ENCODE results near the gene SPRN. TPM values are rescaled to one million over a fixed set of nuclear protein-coding genes. Genes with fewer than 3 reads are reported as not detected.

SPRN gene
- polyA plus RNA-seq, 4 donors = 3.9 to 5.1 (median 4.5) TPM

DNA sequence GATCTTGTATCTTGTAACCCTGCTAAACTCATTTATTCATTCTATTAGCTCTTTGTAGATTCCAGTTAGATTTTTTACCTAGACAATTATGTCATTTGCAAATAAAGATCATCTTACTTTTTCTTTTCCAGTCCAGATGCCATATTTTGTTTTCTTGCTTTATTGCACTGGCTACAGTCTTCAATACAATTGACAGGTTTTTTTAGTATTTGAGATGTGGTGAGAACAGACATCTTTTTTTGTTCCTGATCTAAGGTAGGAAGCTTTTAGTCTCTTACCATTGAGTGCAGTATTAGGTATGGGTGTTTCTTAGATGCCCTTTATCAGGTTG is 12.1 kb downstream of the SPRN start:
- no peak for DNase-seq (ENCODE audit: low read depth in 4 of 4, low spot score in 3 of 4)

- DNase-seq (ENCODE audit: low read depth in 4 of 4, low spot score in 3 of 4) = no peak
Observed at GRCh38 chr10:133411523-133412380, 12.7 kb downstream of the SPRN start.

GRCh38 chr10:133405844-133406527 is 18.4 kb downstream of the SPRN start:
- no peak for DNase-seq (ENCODE audit: low read depth in 4 of 4, low spot score in 3 of 4)

GRCh38 chr10:133405272-133405671 is 19.2 kb downstream of the SPRN start:
- DNase-seq (ENCODE audit: low read depth in 4 of 4, low spot score in 3 of 4) = no peak

- no peak for DNase-seq (ENCODE audit: low read depth in 4 of 4, low spot score in 3 of 4)
Observed at GRCh38 chr10:133403784-133404183, 20.6 kb downstream of the SPRN start.

DNA sequence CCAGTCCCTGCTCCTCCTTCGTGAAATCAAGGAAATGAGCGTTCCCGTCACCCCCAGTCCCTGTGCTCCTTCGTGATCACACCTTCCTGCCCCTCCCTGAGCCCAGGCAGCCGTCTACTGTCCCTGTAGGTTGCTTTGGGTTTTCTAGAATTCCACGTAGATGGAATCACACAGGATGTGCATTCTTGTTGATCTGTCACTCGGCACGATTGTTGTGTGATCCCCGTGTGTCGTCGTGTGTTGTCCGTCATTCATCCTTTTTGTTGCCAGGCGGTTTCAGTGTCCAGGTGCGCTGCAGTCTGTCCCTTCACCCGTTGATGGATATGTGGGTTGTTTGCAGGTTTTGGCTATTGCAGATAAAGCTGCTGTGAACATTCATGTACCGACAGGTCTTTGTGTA is 21.1 kb downstream of the SPRN start:
- DNase-seq (ENCODE audit: low read depth in 4 of 4, low spot score in 3 of 4) = no peak

GRCh38 chr10:133401981-133402725 is 22.3 kb downstream of the SPRN start:
- DNase-seq (ENCODE audit: low read depth in 4 of 4, low spot score in 3 of 4) = no peak

DNA sequence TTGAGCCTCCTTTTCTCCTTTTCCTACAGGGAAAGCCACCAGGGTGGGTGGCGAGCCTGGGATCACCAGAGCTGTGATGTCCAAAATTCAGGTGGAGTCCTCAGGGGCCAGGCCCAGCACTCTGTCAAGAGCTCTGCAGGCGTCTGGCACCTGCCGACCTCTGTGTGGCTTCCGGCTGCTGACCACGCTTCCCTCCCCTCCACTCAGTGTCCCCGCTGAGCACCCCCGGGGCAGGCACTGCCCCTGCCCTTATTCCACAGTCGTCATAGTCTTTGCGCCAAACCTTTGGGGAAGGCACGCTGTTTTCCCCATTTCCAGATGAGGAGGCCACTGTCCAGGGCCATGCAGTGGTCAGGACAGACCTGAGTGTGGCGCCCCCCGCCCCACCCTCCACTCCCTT is 22.9 kb downstream of the SPRN start:
- no peak for DNase-seq (ENCODE audit: low read depth in 4 of 4, low spot score in 3 of 4)

DNA sequence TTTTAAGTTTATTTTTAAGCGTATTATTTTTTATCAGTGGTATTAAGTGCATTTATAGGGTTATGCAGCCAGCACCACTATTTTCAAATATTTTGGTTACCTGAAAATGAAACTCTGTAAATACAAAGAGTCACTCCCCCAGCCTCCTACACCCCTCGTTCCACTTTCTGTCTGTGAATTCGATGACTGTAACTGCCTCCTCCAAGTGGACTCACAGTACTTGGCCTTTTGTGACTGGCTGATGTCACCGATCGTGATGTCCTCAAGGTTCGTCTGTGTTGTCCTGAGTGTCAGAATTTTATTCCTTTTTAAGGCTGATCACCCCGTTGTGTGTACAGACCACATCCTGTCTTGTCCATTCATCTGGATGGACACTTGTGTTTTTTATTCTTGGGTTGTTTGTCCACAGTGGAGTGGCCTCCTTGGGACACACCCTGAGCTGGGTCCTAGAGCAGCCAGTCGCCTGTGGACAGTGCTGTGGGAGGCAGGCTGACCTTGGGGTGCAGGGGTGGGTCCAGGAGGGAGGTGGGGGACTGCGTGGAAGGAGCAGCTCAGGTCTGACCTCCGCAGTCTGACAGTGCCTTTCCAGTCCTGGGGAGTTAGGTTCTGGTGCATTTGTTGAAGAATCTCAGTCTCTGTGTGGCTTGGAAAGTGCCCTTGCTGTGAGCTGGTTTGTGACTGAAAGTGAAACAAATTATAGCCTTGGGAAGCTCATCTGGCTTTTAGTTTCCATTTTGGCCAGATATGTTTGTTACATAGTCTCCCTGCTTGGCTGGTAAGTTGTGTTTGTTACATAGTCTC is 23.6 kb downstream of the SPRN start:
- DNase-seq (ENCODE audit: low read depth in 4 of 4, low spot score in 3 of 4) = no peak

DNA sequence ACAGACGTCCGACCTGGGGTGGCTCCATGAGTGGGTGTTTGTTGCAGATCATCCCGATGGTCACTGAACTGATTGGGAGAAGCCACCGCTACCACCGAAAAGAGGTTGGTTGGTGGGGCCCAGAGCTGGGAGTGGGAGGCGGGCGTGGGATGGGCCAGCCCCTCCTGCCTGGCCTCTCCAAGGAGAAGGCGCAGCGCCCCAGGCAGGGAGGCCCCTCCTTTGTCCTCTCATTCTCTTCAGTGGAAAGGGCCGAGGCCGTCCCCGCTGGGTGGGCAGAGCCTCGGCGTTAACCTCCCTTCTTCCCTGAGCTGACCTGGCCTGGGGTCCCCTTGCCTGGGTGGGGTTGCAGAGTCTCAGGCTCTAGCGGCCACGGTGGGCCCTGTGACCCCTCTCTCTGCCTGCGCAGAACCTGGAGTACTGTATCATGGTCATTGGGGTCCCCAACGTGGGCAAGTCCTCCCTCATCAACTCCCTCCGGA is 25.3 kb downstream of the SPRN start:
- DNase-seq (ENCODE audit: low read depth in 4 of 4, low spot score in 3 of 4) = no peak

- no peak for DNase-seq (ENCODE audit: low read depth in 4 of 4, low spot score in 3 of 4)
Observed at GRCh38 chr10:133397938-133398337, 26.5 kb downstream of the SPRN start.

- no peak for DNase-seq (ENCODE audit: low read depth in 4 of 4, low spot score in 3 of 4)
Observed at GRCh38 chr10:133396035-133396624, 28.3 kb downstream of the SPRN start.

GRCh38 chr10:133394801-133395221 is 29.6 kb downstream of the SPRN start:
- DNase-seq (ENCODE audit: low read depth in 4 of 4, low spot score in 3 of 4) = no peak

- peak; percentile 88 to 93 (median 90) for DNase-seq (ENCODE audit: low read depth in 4 of 4, low spot score in 3 of 4)
Observed at GRCh38 chr10:133394064-133394663, 30.3 kb downstream of the SPRN start, which contains the start of gene MTG1. TSS of gene MTG1 (plus strand) at chr10:133394157. CDS start at chr10:133394221, 64 bp downstream.

GRCh38 chr10:133393401-133394063 is 30.9 kb downstream of the SPRN start:
- no peak for DNase-seq (ENCODE audit: low read depth in 4 of 4, low spot score in 3 of 4)

DNA sequence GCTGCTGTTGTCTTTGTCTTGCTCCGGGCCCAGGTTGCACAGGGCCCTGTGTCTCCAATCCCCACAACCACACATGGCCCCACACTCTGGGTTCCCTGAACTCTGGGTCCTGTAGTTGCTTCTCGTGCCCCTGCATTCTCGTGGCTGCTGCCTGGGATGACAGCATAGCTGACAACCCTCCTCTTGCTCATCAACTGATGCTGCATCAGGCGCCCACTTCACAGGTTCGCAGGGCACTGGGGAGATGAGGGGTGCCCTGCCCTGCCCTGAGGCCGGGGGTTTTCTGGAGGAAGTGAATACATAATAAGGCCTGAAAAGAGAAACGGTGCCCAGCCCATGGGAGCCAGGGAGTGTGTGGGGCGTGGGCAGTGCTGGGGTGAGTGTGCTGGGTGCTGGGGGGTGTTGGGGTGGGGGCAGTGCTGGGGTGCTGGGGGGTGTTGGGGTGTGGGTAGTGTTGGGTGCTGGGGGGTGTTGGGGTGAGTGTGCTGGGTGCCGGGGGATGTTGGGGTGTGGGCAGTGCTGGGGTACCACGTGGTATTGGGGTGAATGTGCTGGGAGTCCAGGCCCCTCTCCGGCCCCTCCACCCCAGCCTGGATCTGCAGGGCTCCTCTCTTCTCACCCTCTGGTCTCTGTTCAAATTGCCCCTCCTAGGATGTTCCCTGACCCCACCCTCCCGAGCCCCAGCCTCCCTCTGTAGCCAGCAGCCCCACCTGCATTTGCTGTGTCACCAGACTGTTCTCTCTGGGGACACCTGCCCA is 32.5 kb downstream of the SPRN start:
- DNase-seq (ENCODE audit: low read depth in 4 of 4, low spot score in 3 of 4) = no peak

DNA sequence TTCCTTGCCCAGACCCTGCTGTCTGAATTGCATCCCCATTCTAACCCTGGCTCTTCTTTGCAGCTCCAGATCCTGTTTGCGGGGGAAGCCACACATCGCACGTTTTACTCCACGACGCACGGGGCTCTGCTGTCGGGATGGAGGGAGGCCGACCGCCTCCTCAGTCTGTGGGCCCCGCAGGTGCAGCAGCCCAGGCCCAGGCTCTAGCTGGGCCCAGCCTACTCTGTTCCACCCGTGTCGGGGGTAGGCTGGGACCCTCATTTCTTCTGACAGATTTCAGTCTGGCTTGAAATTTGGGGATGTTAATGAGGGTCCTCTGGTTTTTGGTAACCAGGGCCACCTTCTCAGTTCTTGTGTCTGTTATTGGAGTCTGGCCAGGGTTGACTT is 33.2 kb downstream of the SPRN start:
- DNase-seq (ENCODE audit: low read depth in 4 of 4, low spot score in 3 of 4) = no peak

- no peak for DNase-seq (ENCODE audit: low read depth in 4 of 4, low spot score in 3 of 4)
Observed at GRCh38 chr10:133390597-133391248, 33.7 kb downstream of the SPRN start.
